ENCODE data around the gene ZNF782. TPM values are rescaled to one million over a fixed set of nuclear protein-coding genes. Genes with fewer than 3 reads are reported as not detected.
A peak's percentile ranks its signal among the peaks of the same experiment; 100 is the strongest.
"Not testable (repeated sequence)": the region's sequence is repeated elsewhere in the genome, so short reads cannot be mapped to it uniquely, and the experiment has no call there.

Gene ZNF782
- polyA plus RNA-seq, 3 donors, result 6.3 to 8.3 (median 6.9) TPM

GRCh38 chr9:96856363-96857286 is 2.3 kb upstream of the ZNF782 start:
- peak in 1 of 3 donors; percentile 51 for DNase-seq (ENCODE audit: low read depth in 3 of 3, low spot score in 2 of 3)

- no peak for DNase-seq (ENCODE audit: low read depth in 3 of 3, low spot score in 2 of 3)
These were observed 448 bp upstream of the ZNF782 start for GRCh38 chr9:96854651-96855273.

DNA sequence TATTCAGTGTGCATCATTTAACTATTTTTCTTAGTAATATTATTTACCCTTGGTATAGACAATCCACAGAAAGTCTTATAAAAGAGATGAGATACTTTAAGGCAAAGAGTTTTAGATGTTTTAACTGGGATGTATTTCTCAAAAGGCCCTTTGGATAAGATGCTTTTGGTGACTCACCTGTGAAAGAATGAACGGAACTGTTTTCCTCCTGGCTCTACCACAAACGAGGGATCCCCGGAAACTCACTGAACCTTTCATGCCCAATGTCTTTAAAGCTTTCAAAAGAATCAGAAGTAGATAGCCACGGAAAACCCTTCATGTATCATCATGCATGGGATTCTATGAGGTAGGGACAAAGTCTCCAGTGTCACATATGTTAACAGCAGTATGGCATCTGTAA is 1.6 kb downstream of the ZNF782 start:
- no peak for DNase-seq (ENCODE audit: low read depth in 3 of 3, low spot score in 2 of 3)

- DNase-seq (ENCODE audit: low read depth in 3 of 3, low spot score in 2 of 3), result no peak
These were observed 10.3 kb downstream of the ZNF782 start for GRCh38 chr9:96844040-96844439.

GRCh38 chr9:96818533-96818932 is 35.8 kb downstream of the ZNF782 start:
- DNase-seq (ENCODE audit: low read depth in 3 of 3, low spot score in 2 of 3), result no peak

- DNase-seq (ENCODE audit: low read depth in 3 of 3, low spot score in 2 of 3), result no peak
These were observed 36.3 kb downstream of the ZNF782 start for GRCh38 chr9:96817973-96818372.

DNA sequence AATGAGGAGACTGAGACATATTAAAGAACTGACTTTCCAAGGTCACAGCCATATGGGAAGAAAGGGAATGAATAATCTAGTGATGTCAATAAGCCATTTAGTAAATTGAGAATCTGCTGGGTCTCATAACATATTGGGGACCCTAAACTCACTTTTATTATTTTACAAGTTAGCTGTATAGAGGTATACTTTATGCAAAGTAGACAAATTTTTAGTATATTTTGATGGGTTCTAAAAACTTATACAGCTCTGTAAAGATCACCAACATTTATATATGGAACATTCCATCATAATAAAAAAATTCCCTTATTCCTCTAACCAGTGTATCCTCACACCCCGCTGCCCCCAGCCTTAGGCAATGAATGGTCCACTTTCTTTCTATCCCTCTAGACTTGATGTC is 40.7 kb downstream of the ZNF782 start:
- no peak for DNase-seq (ENCODE audit: low read depth in 3 of 3, low spot score in 2 of 3)

GRCh38 chr9:96798959-96799358 is 55.4 kb downstream of the ZNF782 start:
- not testable (repeated sequence) for DNase-seq (ENCODE audit: low read depth in 3 of 3, low spot score in 2 of 3)

- no peak for DNase-seq (ENCODE audit: low read depth in 3 of 3, low spot score in 2 of 3)
These were observed 70.3 kb downstream of the ZNF782 start for GRCh38 chr9:96784021-96784420.

DNA sequence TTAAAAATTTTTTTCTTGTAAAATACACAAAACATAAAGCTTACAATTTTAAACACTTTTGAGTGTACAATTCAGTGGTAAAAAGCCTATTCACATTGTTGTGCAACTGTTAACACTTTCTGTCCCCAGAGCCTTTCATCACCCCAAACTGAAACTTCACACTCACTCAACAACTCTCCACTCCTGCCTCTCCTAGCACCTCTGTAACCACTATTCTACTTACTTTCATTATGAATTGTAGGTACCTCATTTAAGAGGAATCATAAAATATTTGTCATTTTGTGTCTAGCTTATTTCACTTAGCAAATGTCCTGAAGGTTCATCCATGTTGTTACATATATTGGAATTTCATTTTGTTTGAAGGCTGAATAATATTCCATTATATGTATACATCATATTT is 72.1 kb downstream of the ZNF782 start:
- no peak for DNase-seq (ENCODE audit: low read depth in 3 of 3, low spot score in 2 of 3)

DNA sequence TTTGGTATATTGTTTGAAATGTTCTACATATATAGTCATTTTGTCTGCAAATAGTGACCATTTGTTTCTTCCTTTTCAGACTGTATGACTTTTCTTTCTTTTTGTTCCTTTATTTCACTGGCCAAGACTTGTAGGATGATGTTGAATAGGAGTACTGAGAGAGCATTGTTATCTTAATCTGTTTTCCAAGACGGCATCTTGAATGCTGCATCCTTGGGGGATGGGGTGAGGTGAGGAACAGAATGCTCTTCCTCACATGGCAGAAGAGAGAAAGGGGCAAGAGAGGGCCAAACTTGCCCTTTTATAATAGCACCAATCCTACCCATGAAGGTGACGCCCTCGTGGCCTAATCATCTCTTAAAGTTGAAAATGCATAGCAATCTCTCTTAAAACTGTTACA is 72.8 kb downstream of the ZNF782 start:
- DNase-seq (ENCODE audit: low read depth in 3 of 3, low spot score in 2 of 3), result no peak

DNA sequence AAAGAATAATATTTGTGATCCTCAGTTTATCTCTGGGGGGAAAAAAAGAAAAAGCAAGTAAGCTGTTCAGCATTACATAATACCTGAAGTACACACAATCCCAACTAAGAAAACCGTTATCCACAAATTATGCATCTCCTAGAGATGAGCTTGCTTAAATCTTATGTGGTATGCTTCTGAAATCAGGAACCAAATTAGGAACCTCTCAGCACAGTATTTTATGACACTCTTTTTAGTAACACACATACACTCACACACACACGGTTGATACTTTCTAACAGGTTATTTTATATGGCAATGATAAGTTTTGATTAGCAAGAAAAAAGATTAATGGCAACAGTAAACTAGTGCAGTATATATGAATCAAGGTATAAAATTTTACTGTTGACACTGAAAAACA is 75.2 kb downstream of the ZNF782 start:
- DNase-seq (ENCODE audit: low read depth in 3 of 3, low spot score in 2 of 3), result no peak

GRCh38 chr9:96777426-96777864 is 76.9 kb downstream of the ZNF782 start:
- DNase-seq (ENCODE audit: low read depth in 3 of 3, low spot score in 2 of 3), result peak in 1 of 3 donors; percentile 4

DNA sequence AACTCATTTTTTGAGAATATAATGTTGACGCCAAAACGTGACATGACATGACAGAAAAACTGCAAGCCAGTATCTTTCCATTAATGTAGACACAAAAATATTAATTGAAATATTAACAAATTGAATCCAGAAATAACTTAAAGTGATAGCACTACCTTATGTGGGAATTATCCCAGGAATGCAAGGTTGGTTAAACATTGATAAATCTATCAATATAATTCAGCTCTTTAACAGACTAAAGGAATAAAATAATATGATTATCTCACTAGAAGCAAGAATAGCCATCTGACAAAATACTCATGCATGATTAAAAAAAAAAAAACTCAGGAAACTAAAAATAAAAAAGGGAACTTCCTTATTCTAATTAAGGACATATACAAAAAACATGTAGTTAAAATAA is 83.2 kb downstream of the ZNF782 start:
- DNase-seq (ENCODE audit: low read depth in 3 of 3, low spot score in 2 of 3), result no peak

DNA sequence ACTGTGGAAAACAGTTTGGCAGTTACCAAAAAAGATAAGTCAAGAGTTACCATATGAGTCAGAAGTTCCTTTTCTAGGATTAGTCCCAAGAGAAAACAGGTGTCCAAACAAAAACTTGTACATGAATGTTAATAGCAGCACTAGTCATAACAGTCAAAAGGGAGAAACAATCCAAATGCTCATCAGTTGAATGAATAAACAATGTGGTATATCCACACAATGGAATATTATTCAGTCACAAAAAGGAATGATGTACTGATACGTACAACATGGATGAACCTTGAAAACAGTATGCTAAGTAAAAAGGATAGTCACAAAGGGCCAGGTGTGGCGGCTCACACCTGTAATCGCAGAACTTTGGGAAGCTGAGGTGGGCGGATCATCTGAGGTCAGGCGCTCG is 84.3 kb downstream of the ZNF782 start:
- DNase-seq (ENCODE audit: low read depth in 3 of 3, low spot score in 2 of 3), result no peak

Other genes starting within 250 kb of the ZNF782 start
- 10 to 100 TPM; 25.0 to 28.3 (median 27.8) TPM for gene CDC14B, start 234.7 kb downstream of the ZNF782 start, polyA plus RNA-seq (ENCODE audit: insufficient read length in 3 of 3)
- gene PRXL2C, start 199.2 kb downstream of the ZNF782 start, polyA plus RNA-seq (ENCODE audit: insufficient read length in 3 of 3), result 1 to 10 TPM; 6.0 to 8.7 (median 6.1) TPM
- gene ZNF510, start 76.4 kb downstream of the ZNF782 start, polyA plus RNA-seq (ENCODE audit: insufficient read length in 3 of 3), result 10 to 100 TPM; 20.5 to 22.8 (median 21.3) TPM
- gene NUTM2G, start 74.3 kb upstream of the ZNF782 start, polyA plus RNA-seq (ENCODE audit: insufficient read length in 3 of 3), result under 1 TPM; 0.24 to 0.85 (median 0.33) TPM
- 10 to 100 TPM; 26.1 to 38.4 (median 30.5) TPM for gene CTSV, start 184.6 kb upstream of the ZNF782 start, polyA plus RNA-seq (ENCODE audit: insufficient read length in 3 of 3)